BLaER1 treated with 17β-estradiol and CSF1 and Interleukin-3, amounts not matched to agents 10 nM and 100 nM (cell line): ENCODE data around the gene ADGRD2.

Experiments
- H3K27ac ChIP-seq, 11 experiments: shearing (Covaris generic); formaldehyde crosslinking; 2 replicates each; pipeline ENCODE4 v1.8.1; 2022
- H3K27me3 ChIP-seq, 11 experiments: shearing (Covaris generic); formaldehyde crosslinking; 2 replicates each; pipeline ENCODE4 v1.8.1; 2022
- H3K36me3 ChIP-seq, 11 experiments: shearing (Covaris generic); formaldehyde crosslinking; 2 replicates each; pipeline ENCODE4 v1.8.1; 2022
- H3K4me1 ChIP-seq, 10 experiments: shearing (Covaris generic); formaldehyde crosslinking; 2 replicates each; pipeline ENCODE4 v1.8.1; 2022
- H3K4me2 ChIP-seq, 11 experiments: shearing (Covaris generic); formaldehyde crosslinking; 2 replicates each; pipeline ENCODE4 v1.8.1; 2022
- H3K4me3 ChIP-seq, 10 experiments: shearing (Covaris generic); formaldehyde crosslinking; 2 replicates each; pipeline ENCODE4 v1.8.1; 2022
- H3K9ac ChIP-seq, 11 experiments: shearing (Covaris generic); formaldehyde crosslinking; 2 replicates each; pipeline ENCODE4 v1.8.1; 2022
- H3K9me3 ChIP-seq, 11 experiments: shearing (Covaris generic); formaldehyde crosslinking; replicated peaks in 1 of 11; 2 replicates each; pipeline ENCODE4 v1.8.1; 2022
- H4K20me1 ChIP-seq, 11 experiments: shearing (Covaris generic); formaldehyde crosslinking; 2 replicates each; pipeline ENCODE4 v1.8.1; 2022
- Cebpa-rat ChIP-seq, 11 experiments: shearing (Covaris generic); IDR thresholded peaks; 2 replicates each; pipeline ENCODE4 v1.8.1; 2022

The ADGRD2 gene

GRCh38 chr9:124499216-124499615 is 49.0 kb downstream of the ADGRD2 start:
- no peak for TF ChIP-seq Cebpa-rat (IDR thresholded peaks at IDR 0.05)
- no peak overlapping the region for H3K27ac ChIP-seq
- H3K4me1 ChIP-seq, result peaks cover 12 to 21% (median 17%) of the 10 kb centered on the region in 10 experiments
- H3K27me3 ChIP-seq, result peaks cover 32 to 43% (median 37%) of the 10 kb centered on the region in 11 experiments
- no peak overlapping the region for H3K4me3 ChIP-seq
- H4K20me1 ChIP-seq, result peaks cover 0 to 25% (median 0%) of the 10 kb centered on the region in 11 experiments; a peak in 9 of 22 replicates
- H3K9ac ChIP-seq, result no peak overlapping the region
- no peak overlapping the region; a peak in 1 of 22 replicates for H3K4me2 ChIP-seq
- H3K36me3 ChIP-seq, result no peaks in the 10 kb centered on the region
- 0 out of 22 replicates have a peak, but pooled peaks cover 0 to 5% (median 0%) of the 10 kb centered on the region in 11 experiments for H3K9me3 ChIP-seq

DNA sequence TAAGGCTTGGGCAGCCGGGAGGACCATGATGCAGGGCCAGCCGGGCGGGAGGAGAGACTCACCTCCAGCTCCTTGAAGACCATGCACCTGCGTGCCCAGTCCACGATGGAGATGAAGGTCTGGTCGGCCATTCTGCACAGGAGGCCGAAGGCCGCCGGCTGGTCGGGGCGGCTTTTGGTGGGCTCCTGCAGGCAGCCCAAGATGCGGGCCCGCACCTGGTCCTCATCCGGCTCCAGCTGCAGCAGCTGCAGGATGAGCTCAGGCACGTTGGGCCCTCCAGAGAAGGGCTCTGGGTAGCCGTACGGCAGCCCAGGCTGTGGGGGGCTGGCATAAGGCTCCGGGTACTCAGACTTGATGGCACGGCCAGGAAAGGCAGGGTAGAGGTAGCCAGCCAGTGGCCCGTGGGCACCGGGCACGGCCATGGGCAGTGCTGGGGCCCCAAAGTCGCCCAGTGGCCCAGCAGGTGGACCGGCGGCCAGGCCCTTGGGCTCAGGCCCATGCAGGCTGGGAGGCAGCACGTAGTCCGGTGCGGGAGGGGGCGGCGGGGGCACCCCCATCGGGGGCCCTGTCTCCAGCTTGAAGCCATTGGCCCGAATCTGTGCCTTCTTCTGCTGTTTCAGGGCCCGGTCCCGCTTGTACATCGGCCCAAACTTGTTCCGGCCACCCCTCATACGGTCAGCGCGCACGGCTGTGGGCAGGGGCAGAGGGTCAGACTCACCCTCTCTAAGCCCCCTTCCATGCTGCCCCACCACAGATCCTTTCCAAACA is 50.0 kb downstream of the ADGRD2 start:
- Histone ChIP-seq H3K27ac (no peak overlapping the region), H3K9ac (no peak overlapping the region), H4K20me1 (peaks cover 0 to 32% (median 0%) of the 10 kb centered on the region in 11 experiments; a peak in 9 of 22 replicates), H3K4me1 (peaks cover 12 to 22% (median 17%) of the 10 kb centered on the region in 10 experiments), H3K4me3 (no peak overlapping the region), H3K36me3 (no peaks in the 10 kb centered on the region), H3K9me3 (0 out of 22 replicates have a peak, but pooled peaks cover 0 to 5% (median 0%) of the 10 kb centered on the region in 11 experiments), H3K27me3 (peaks cover 42 to 53% (median 47%) of the 10 kb centered on the region in 11 experiments), H3K4me2 (no peak overlapping the region)
- TF ChIP-seq Cebpa-rat (IDR thresholded peaks at IDR 0.05), result no peak

GRCh38 chr9:124500796-124501611 is 50.8 kb downstream of the ADGRD2 start:
- Histone ChIP-seq H4K20me1 (peaks cover 0 to 39% (median 0%) of the 10 kb centered on the region in 11 experiments; a peak in 9 of 22 replicates), H3K9ac (no peak overlapping the region), H3K27me3 (peaks cover 50 to 61% (median 54%) of the 10 kb centered on the region in 11 experiments), H3K4me1 (peaks cover 6 to 15% (median 10%) of the 10 kb centered on the region in 10 experiments), H3K36me3 (no peaks in the 10 kb centered on the region), H3K4me3 (no peak overlapping the region), H3K9me3 (0 out of 22 replicates have a peak, but pooled peaks cover 0 to 5% (median 0%) of the 10 kb centered on the region in 11 experiments), H3K4me2 (no peak overlapping the region), H3K27ac (no peak overlapping the region)
- TF ChIP-seq Cebpa-rat (IDR thresholded peaks at IDR 0.05), result no peak

DNA sequence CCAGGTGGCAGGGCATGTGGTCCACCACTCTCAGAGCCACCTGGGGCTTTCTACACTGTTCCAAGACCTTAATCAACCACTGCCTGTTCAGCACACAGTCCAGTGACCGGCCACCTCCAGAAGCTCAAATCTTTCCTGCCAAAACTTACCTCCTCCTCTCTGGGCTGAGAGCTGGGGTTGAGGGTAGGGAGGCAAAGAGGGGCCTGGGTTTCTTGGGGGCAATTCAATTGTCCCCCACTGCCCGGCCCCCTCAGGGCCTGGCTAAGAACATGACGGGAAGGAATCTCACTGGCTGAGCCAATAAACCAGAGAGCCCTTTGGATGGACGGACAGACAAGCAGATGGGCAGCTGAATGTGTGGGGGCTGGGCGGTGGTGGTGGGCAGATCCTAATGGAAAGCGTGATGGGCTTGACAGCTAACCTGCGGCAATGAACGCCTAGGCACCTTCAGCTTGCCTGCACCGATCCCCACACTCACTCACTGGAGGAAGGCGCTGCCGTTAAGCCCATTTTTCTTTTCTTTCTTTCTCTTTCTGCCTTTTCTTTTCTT is 51.6 kb downstream of the ADGRD2 start:
- Histone ChIP-seq H3K27me3 (peaks cover 58 to 70% (median 63%) of the 10 kb centered on the region in 11 experiments), H3K4me3 (no peak overlapping the region)

DNA sequence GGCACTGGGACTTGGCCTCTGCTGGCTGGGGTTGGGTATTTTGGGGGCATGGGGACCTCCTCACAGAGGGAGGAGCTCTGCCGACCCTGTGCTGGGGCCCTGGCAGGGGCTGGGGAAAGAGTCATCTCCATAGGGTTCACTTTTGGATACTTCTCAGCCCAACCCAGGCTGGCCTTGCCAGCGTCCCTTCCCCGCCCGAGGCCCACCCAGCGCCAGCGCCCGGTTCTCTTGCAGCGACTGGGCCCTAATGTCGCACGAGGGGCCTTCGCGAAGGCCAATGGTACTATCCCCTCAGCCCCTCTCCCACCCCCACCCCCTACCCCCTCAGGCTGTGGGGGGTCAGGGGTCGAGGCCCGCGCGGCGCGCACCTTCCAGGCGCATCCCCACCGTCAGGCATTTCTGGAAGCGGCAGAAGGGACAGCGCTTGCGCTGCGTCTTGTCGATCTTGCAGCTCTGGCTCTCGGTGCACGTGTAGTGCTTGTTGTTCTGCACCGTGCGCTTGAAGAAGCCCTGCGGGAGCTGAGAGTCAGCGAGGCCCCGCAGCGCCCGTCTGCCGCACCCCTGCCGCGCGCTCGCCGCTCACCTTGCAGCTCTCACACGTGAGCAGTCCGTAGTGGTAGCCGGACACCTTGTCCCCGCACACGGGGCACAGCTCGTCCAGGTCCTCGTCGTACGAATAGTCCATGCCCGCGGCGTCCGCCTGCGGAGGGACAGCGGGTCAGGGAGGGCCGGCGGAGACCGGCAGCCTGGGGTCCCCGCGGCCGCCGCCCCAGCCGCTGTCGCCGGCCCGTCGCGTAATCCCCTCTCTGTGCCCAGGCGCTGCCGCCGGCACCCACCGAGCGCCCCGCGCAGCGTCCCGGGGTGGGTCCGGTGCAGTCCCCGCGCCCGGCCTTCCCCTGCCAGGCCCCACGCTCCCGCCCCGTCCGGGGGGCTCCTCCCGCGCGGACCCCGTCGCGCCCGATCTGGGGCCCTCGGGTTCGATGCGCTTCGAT is 52.8 kb downstream of the ADGRD2 start:
- Histone ChIP-seq H3K9me3 (0 out of 22 replicates have a peak, but pooled peaks cover 0 to 5% (median 0%) of the 10 kb centered on the region in 11 experiments), H3K36me3 (no peaks in the 10 kb centered on the region), H3K27me3 (peaks cover 60 to 77% (median 67%) of the 10 kb centered on the region in 11 experiments), H3K27ac (no peak overlapping the region), H3K4me1 (peaks cover 0 to 7% (median 2%) of the 10 kb centered on the region in 10 experiments; a peak in 6 of 20 replicates), H4K20me1 (peaks cover 0 to 53% (median 0%) of the 10 kb centered on the region in 11 experiments; a peak in 10 of 22 replicates), H3K9ac (no peak overlapping the region), H3K4me3 (no peak overlapping the region), H3K4me2 (no peak overlapping the region)
- no peak for TF ChIP-seq Cebpa-rat (IDR thresholded peaks at IDR 0.05)

More for the DNA sequence above, 51.6 kb downstream of the ADGRD2 start:
- Histone ChIP-seq H3K27ac (no peak overlapping the region), H3K4me1 (peaks cover 0 to 7% (median 3%) of the 10 kb centered on the region in 10 experiments; a peak in 7 of 20 replicates), H3K9me3 (0 out of 22 replicates have a peak, but pooled peaks cover 0 to 5% (median 0%) of the 10 kb centered on the region in 11 experiments), H3K36me3 (no peaks in the 10 kb centered on the region), H3K4me2 (no peak overlapping the region), H3K9ac (no peak overlapping the region), H4K20me1 (peaks cover 0 to 48% (median 0%) of the 10 kb centered on the region in 11 experiments; a peak in 10 of 22 replicates)
- no peak for TF ChIP-seq Cebpa-rat (IDR thresholded peaks at IDR 0.05)

DNA sequence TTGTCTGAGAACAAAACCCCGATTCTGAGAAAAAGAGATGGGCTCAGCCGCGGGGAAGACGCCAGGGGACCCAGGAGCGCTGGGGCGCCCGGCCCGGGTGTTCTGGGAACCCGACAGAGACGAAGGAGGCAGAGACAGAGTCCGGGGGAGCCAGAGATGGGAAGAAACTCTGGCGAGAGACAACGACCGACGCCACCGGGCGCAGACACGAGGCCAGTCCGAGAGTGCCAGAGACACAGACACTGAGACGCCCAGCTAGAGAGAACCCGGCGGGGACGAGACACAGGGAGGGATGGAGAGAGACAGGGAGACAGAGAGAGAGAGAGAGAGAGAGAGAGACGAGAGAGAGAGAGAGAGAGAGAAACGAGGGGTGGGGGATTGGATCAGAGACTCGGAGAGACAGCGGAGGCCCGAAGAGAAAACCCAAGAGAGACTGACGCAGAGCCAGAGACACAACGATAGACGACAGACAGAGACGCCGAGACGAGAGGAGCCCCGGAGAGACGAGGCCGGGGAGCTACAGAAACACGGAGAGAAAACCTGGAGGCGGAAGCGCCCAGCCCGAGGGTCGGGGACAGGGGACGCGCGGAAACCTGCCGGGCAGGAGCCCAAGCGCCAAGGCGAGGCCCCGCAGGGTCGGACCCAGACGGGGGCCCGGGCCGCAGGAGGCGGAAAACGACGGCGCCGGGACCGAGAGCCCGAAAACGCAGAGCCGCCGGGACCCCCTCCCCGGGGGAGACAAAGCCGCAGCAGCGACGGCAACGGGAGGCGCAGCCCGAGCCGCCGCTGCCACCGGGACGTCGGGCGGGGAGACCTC is 53.7 kb downstream of the ADGRD2 start:
- TF ChIP-seq Cebpa-rat (IDR thresholded peaks at IDR 0.05), result no peak
- Histone ChIP-seq H3K9me3 (0 out of 22 replicates have a peak, but pooled peaks cover 0 to 5% (median 0%) of the 10 kb centered on the region in 11 experiments), H3K9ac (no peak overlapping the region), H3K4me2 (peak overlapping the region; percentile 21 to 62 (median 36); a peak in 17 of 22 replicates), H4K20me1 (peaks cover 0 to 53% (median 0%) of the 10 kb centered on the region in 11 experiments; a peak in 10 of 22 replicates), H3K4me1 (peaks cover 0 to 7% (median 2%) of the 10 kb centered on the region in 10 experiments; a peak in 6 of 20 replicates), H3K4me3 (peak overlapping the region in 5 of 10 experiments; percentile 19 to 53 (median 33); a peak in 7 of 20 replicates), H3K36me3 (no peaks in the 10 kb centered on the region), H3K27ac (no peak overlapping the region), H3K27me3 (peaks cover 60 to 77% (median 67%) of the 10 kb centered on the region in 11 experiments)

- Histone ChIP-seq H3K4me1 (peaks cover 0 to 7% (median 2%) of the 10 kb centered on the region in 10 experiments; a peak in 6 of 20 replicates), H3K27ac (no peak overlapping the region), H3K36me3 (no peaks in the 10 kb centered on the region), H3K27me3 (peaks cover 60 to 76% (median 67%) of the 10 kb centered on the region in 11 experiments), H3K4me3 (peak overlapping the region in 5 of 10 experiments; percentile 19 to 53 (median 33); a peak in 7 of 20 replicates), H3K9ac (no peak overlapping the region), H3K4me2 (peak overlapping the region; percentile 21 to 62 (median 36); a peak in 17 of 22 replicates), H3K9me3 (0 out of 22 replicates have a peak, but pooled peaks cover 0 to 5% (median 0%) of the 10 kb centered on the region in 11 experiments), H4K20me1 (peaks cover 0 to 53% (median 0%) of the 10 kb centered on the region in 11 experiments; a peak in 10 of 22 replicates)
- no peak for TF ChIP-seq Cebpa-rat (IDR thresholded peaks at IDR 0.05)
Measured at GRCh38 chr9:124504530-124505005, 54.3 kb downstream of the ADGRD2 start.
